NCI-H2196 (cell line): Measurements from ENCODE around the gene TNN.

ENCODE experiments used
- DNase-seq: peaks from one replicate; lab custom pipeline; 2025; ENCODE audit not compliant: unreplicated experiment; lab: John Stamatoyannopoulos, UW

Gene TNN

DNA sequence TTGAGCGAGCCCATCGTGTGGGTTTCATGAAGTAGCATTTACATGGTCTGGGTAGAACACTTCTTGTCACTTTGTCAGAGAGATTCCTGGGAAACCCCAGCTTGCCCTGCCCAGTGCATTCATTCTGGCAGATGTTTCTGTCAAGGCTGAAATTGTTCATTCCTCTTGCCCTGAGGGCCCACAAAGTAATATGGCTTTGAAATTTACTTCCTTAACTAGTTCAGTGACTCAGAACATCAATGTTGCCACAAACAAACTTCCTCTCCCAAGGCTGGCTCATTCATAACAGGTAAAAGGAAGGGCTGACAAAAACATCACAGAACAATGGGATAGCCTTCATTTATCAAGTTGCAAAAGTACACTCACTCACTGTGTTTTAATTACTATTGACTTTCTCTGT is 129.9 kb downstream of the TNN start:
- DNase-seq, result no peak
